HEK293 (cell line): Measurements from ENCODE around the gene RAB13.

ENCODE experiments used
- BCL11A ChIP-seq: fragments of 450-650 bp; formaldehyde crosslinking; IDR thresholded peaks from 2 replicates; pipeline ENCODE4 v1.5.1; 2016; ENCODE audit warnings: low read depth, missing biosample characterization, missing genetic modification characterization
- PRDM2 ChIP-seq: fragments of 450-650 bp; formaldehyde crosslinking; IDR thresholded peaks from 2 replicates; pipeline ENCODE4 v1.5.1; 2016; ENCODE audit warnings: missing biosample characterization, missing genetic modification characterization, borderline replicate concordance
- ZIC2 ChIP-seq: fragments of 450-650 bp; formaldehyde crosslinking; IDR thresholded peaks from 2 replicates; pipeline ENCODE4 v1.5.1; 2016; ENCODE audit warnings: missing biosample characterization, missing genetic modification characterization
- ZNF121 ChIP-seq: fragments of 450-650 bp; formaldehyde crosslinking; IDR thresholded peaks from 2 replicates; pipeline ENCODE4 v1.5.1; 2016; ENCODE audit warnings: missing biosample characterization, missing genetic modification characterization
- ZNF19 ChIP-seq: fragments of 450-650 bp; formaldehyde crosslinking; IDR thresholded peaks from 2 replicates; pipeline ENCODE4; 2016; ENCODE audit warnings: missing biosample characterization, missing genetic modification characterization, low read depth
- ZNF335 ChIP-seq: fragments of 450-650 bp; formaldehyde crosslinking; conservative IDR thresholded peaks from 2 replicates; pipeline ENCODE4 v1.5.1; 2016; ENCODE audit warnings: missing biosample characterization, missing genetic modification characterization
- ZNF473 ChIP-seq: fragments of 450-650 bp; formaldehyde crosslinking; IDR thresholded peaks from 2 replicates; pipeline ENCODE4 v1.5.1; 2017; ENCODE audit warnings: missing biosample characterization, missing genetic modification characterization
- ZNF596 ChIP-seq: fragments of 450-650 bp; IDR thresholded peaks from 2 replicates; pipeline ENCODE4 v1.5.0; 2018; ENCODE audit warnings: missing biosample characterization, mild to moderate bottlenecking, missing genetic modification characterization, moderate library complexity
- TF ChIP-seq, protein P1 (sequence below): fragments of 450-650 bp; formaldehyde crosslinking; IDR thresholded peaks from 2 replicates; pipeline ENCODE4 v1.5.1; 2017; ENCODE audit warnings: missing biosample characterization, mild to moderate bottlenecking, missing genetic modification characterization, moderate library complexity
- TF ChIP-seq, protein P2 (sequence below): fragments of 450-650 bp; formaldehyde crosslinking; IDR thresholded peaks from 2 replicates; pipeline ENCODE4 v1.5.1; 2017; ENCODE audit warnings: missing biosample characterization, missing genetic modification characterization
- TF ChIP-seq, protein P3 (sequence below): fragments of 450-650 bp; formaldehyde crosslinking; IDR thresholded peaks from 2 replicates; pipeline ENCODE4 v1.5.1; 2016; ENCODE audit warnings: missing biosample characterization, missing genetic modification characterization
- TF ChIP-seq, protein P4 (sequence below): fragments of 450-650 bp; formaldehyde crosslinking; conservative IDR thresholded peaks from 2 replicates; pipeline ENCODE4 v1.5.1; 2016; ENCODE audit warnings: low read depth, missing biosample characterization, missing genetic modification characterization

RAB13 gene

DNA sequence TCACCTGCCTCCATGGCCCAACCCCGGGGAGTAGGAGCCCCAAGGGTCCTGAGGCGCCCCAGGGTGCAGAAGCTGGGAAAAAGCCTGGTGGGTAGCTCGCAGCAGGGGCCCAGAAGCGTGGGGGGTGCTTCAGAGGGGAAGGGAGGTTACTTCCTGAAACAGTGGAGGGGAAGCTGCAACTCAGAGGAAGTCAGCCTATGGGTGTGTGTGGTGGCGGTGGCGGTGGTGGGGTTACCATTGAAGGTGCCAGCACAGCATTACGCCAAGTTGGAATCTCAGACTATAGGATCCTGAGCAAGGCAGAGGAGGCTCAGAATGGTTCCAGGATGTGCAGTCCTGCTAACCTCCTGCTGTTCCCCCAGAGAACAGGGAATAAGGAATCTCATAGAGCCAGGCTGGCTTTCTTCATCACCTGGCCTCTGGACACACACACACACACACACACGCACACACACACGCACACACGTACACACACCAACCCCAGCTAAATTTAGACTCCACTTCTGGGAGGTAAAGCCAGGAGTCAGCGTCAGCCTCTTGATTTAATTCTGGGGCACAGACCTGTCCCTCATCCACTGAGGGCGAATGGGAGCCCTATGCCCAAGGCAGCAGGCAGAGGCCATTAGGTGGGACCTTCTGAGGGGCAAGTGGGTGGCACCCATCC lies 40.9 kb downstream of the RAB13 start (continued):
- TF ChIP-seq ZNF121 (tag by site-specific recombination): no peak
- TF ChIP-seq, protein P1, sequence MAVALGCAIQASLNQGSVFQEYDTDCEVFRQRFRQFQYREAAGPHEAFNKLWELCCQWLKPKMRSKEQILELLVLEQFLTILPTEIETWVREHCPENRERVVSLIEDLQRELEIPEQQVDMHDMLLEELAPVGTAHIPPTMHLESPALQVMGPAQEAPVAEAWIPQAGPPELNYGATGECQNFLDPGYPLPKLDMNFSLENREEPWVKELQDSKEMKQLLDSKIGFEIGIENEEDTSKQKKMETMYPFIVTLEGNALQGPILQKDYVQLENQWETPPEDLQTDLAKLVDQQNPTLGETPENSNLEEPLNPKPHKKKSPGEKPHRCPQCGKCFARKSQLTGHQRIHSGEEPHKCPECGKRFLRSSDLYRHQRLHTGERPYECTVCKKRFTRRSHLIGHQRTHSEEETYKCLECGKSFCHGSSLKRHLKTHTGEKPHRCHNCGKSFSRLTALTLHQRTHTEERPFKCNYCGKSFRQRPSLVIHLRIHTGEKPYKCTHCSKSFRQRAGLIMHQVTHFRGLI (tag by site-specific recombination): no peak
- TF ChIP-seq, protein P2, sequence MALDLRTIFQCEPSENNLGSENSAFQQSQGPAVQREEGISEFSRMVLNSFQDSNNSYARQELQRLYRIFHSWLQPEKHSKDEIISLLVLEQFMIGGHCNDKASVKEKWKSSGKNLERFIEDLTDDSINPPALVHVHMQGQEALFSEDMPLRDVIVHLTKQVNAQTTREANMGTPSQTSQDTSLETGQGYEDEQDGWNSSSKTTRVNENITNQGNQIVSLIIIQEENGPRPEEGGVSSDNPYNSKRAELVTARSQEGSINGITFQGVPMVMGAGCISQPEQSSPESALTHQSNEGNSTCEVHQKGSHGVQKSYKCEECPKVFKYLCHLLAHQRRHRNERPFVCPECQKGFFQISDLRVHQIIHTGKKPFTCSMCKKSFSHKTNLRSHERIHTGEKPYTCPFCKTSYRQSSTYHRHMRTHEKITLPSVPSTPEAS (tag by site-specific recombination): peak; percentile 98
- no peak for TF ChIP-seq ZNF19
- TF ChIP-seq, protein P3, sequence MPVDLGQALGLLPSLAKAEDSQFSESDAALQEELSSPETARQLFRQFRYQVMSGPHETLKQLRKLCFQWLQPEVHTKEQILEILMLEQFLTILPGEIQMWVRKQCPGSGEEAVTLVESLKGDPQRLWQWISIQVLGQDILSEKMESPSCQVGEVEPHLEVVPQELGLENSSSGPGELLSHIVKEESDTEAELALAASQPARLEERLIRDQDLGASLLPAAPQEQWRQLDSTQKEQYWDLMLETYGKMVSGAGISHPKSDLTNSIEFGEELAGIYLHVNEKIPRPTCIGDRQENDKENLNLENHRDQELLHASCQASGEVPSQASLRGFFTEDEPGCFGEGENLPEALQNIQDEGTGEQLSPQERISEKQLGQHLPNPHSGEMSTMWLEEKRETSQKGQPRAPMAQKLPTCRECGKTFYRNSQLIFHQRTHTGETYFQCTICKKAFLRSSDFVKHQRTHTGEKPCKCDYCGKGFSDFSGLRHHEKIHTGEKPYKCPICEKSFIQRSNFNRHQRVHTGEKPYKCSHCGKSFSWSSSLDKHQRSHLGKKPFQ (tag by site-specific recombination): no peak
- TF ChIP-seq PRDM2: no peak
- TF ChIP-seq ZNF335 (tag by site-specific recombination): peak; percentile 99
- no peak; the same call in 1 of the 2 replicates for TF ChIP-seq ZNF473 (tag by site-specific recombination)
- TF ChIP-seq, protein P4, sequence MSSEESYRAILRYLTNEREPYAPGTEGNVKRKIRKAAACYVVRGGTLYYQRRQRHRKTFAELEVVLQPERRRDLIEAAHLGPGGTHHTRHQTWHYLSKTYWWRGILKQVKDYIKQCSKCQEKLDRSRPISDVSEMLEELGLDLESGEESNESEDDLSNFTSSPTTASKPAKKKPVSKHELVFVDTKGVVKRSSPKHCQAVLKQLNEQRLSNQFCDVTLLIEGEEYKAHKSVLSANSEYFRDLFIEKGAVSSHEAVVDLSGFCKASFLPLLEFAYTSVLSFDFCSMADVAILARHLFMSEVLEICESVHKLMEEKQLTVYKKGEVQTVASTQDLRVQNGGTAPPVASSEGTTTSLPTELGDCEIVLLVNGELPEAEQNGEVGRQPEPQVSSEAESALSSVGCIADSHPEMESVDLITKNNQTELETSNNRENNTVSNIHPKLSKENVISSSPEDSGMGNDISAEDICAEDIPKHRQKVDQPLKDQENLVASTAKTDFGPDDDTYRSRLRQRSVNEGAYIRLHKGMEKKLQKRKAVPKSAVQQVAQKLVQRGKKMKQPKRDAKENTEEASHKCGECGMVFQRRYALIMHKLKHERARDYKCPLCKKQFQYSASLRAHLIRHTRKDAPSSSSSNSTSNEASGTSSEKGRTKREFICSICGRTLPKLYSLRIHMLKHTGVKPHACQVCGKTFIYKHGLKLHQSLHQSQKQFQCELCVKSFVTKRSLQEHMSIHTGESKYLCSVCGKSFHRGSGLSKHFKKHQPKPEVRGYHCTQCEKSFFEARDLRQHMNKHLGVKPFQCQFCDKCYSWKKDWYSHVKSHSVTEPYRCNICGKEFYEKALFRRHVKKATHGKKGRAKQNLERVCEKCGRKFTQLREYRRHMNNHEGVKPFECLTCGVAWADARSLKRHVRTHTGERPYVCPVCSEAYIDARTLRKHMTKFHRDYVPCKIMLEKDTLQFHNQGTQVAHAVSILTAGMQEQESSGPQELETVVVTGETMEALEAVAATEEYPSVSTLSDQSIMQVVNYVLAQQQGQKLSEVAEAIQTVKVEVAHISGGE: no peak
- no peak for TF ChIP-seq ZNF596 (tag by site-specific recombination)
- TF ChIP-seq BCL11A (tag by site-specific recombination): 0 out of 2 replicates have a peak, but pooled peaks have one; percentile 27
- TF ChIP-seq ZIC2 (tag by site-specific recombination): peak; percentile 78
